WTC11 (cell line): Measurements from ENCODE around the gene REPIN1. TPM values are rescaled to one million over a fixed set of nuclear protein-coding genes. Genes with fewer than 3 reads are reported as not detected.

Experiments
- ATAC-seq: fragments of 200-7000 bp; cut with Tn5 transposase; 2 replicates; pipeline ENCODE4 v1.10.0; 2021; ENCODE audit warnings: mild to moderate bottlenecking, moderate library complexity
- CTCF ChIA-PET: fragments of 300-600 bp; sonication (Branson Sonifier 250); formaldehyde crosslinking; loops from one replicate; lab custom pipeline; 2021; ENCODE audit warnings: antibody characterized with exemption; lab: Charles Lee
- POLR2A ChIA-PET: fragments of 350-600 bp; sonication (Branson Sonifier 250); formaldehyde crosslinking; loops from one replicate; lab custom pipeline; 2021; ENCODE audit warnings: antibody characterized with exemption; lab: Charles Lee
- DNase-seq: peaks from one replicate; pipeline ENCODE4 v3.0.0; 2021; ENCODE audit warnings: low spot score
- H3K27ac Mint-ChIP-seq: 2 replicates; pipeline ENCODE4 v1.8.0; 2021; ENCODE audit warnings: mixed read lengths
- H3K27me3 Mint-ChIP-seq: 2 replicates; pipeline ENCODE4 v1.8.0; 2021; ENCODE audit warnings: low read depth, mild to moderate bottlenecking, moderate library complexity, mixed read lengths
- H3K36me3 Mint-ChIP-seq: 2 replicates; pipeline ENCODE4 v1.8.0; 2021; ENCODE audit warnings: mixed read lengths
- H3K4me1 Mint-ChIP-seq: 2 replicates; pipeline ENCODE4 v1.8.0; 2022; ENCODE audit warnings: mixed read lengths
- H3K4me3 Mint-ChIP-seq: 2 replicates; pipeline ENCODE4 v1.8.0; 2021; ENCODE audit warnings: mild to moderate bottlenecking, moderate library complexity, mixed read lengths
- H3K9me3 Mint-ChIP-seq: 2 replicates; pipeline ENCODE4 v1.8.0; 2021; ENCODE audit warnings: mixed read lengths
- GABPB1 ChIP-seq: sonication (generic); formaldehyde crosslinking; IDR thresholded peaks from 2 replicates; pipeline ENCODE4 v1.8.1; 2023; ENCODE audit warnings: mild to moderate bottlenecking, missing genetic modification reagents
- GRHL2 ChIP-seq: fragments of 250-450 bp; sonication (Bioruptor Pico); IDR thresholded peaks from 2 replicates; pipeline ENCODE4 v1.8.0; 2022; ENCODE audit warnings: mild to moderate bottlenecking, moderate library complexity; ENCODE audit not compliant: insufficient replicate concordance, severe bottlenecking
- IRF2 ChIP-seq: sonication (generic); formaldehyde crosslinking; IDR thresholded peaks from 2 replicates; pipeline ENCODE4 v1.8.0; 2022; ENCODE audit warnings: low read depth, missing genetic modification reagents, borderline replicate concordance
- KAT7 ChIP-seq: sonication (generic); formaldehyde crosslinking; IDR thresholded peaks from 2 replicates; pipeline ENCODE4 v1.8.1; 2023; ENCODE audit warnings: missing genetic modification reagents, mild to moderate bottlenecking, borderline replicate concordance
- MXD4 ChIP-seq: fragments of 250-450 bp; sonication (Bioruptor Pico); IDR thresholded peaks from 2 replicates; pipeline ENCODE4 v1.8.0; 2021; ENCODE audit warnings: mild to moderate bottlenecking, moderate library complexity, borderline replicate concordance
- MYBL2 ChIP-seq: sonication (generic); formaldehyde crosslinking; IDR thresholded peaks from 2 replicates; pipeline ENCODE4 v1.8.1; 2023; ENCODE audit warnings: mild to moderate bottlenecking, moderate library complexity, missing genetic modification reagents
- NR2C2 ChIP-seq: sonication (generic); formaldehyde crosslinking; IDR thresholded peaks from 2 replicates; pipeline ENCODE4 v1.8.0; 2022; ENCODE audit warnings: mild to moderate bottlenecking, missing genetic modification reagents
- NR3C1 ChIP-seq: sonication (generic); formaldehyde crosslinking; conservative IDR thresholded peaks from 2 replicates; pipeline ENCODE4 v1.8.1; 2023; ENCODE audit warnings: low read depth, mild to moderate bottlenecking, missing genetic modification reagents
- SP1 ChIP-seq: sonication (generic); formaldehyde crosslinking; conservative IDR thresholded peaks from 2 replicates; pipeline ENCODE4 v1.8.1; 2022; ENCODE audit warnings: missing genetic modification reagents
- ZNF263 ChIP-seq: sonication (generic); formaldehyde crosslinking; IDR thresholded peaks from 2 replicates; pipeline ENCODE4 v1.8.1; 2022; ENCODE audit warnings: low read depth, mild to moderate bottlenecking, moderate library complexity, missing genetic modification reagents
- ZNF396 ChIP-seq: fragments of 250-450 bp; sonication (Bioruptor Pico); IDR thresholded peaks from 2 replicates; pipeline ENCODE4 v1.8.0; 2021; ENCODE audit warnings: mild to moderate bottlenecking, moderate library complexity, borderline replicate concordance
- ZNF416 ChIP-seq: fragments of 250-450 bp; sonication (Bioruptor Pico); IDR thresholded peaks from 2 replicates; pipeline ENCODE4 v1.9.0; 2021; ENCODE audit warnings: mild to moderate bottlenecking, inconsistent platforms
- total RNA-seq: library from RNA; stranded (reverse); gene quantifications from 3 replicates; pipeline ENCODE4 v1.2.3, GENCODE V29; 2021
- TF ChIP-seq, protein P1 (sequence below): sonication (generic); formaldehyde crosslinking; conservative IDR thresholded peaks from 2 replicates; pipeline ENCODE4 v1.8.1; 2022; ENCODE audit warnings: mild to moderate bottlenecking, missing genetic modification reagents
- TF ChIP-seq, protein P2 (sequence below): fragments of 250-450 bp; sonication (Bioruptor Pico); IDR thresholded peaks from 2 replicates; pipeline ENCODE4 v1.9.0; 2021; ENCODE audit warnings: mild to moderate bottlenecking
- TF ChIP-seq, protein P3 (sequence below): sonication (generic); formaldehyde crosslinking; IDR thresholded peaks from 2 replicates; pipeline ENCODE4 v1.8.1; 2022; ENCODE audit warnings: low read depth, mild to moderate bottlenecking, moderate library complexity, missing genetic modification reagents, borderline replicate concordance
- TF ChIP-seq, protein P4 (sequence below): sonication (generic); formaldehyde crosslinking; IDR thresholded peaks from 2 replicates; pipeline ENCODE4 v1.8.1; 2023; ENCODE audit warnings: mild to moderate bottlenecking, missing genetic modification reagents, moderate library complexity
- TF ChIP-seq, protein P5 (sequence below): sonication (generic); formaldehyde crosslinking; IDR thresholded peaks from 2 replicates; pipeline ENCODE4 v1.8.1; 2022; ENCODE audit warnings: low read depth, missing genetic modification reagents, borderline replicate concordance
- TF ChIP-seq, protein P6 (sequence below): fragments of 200-600 bp; IDR thresholded peaks from 2 replicates; pipeline ENCODE4 v1.8.0; 2022; ENCODE audit warnings: antibody characterized with exemption
- TF ChIP-seq, protein P7 (sequence below): sonication (generic); formaldehyde crosslinking; IDR thresholded peaks from 2 replicates; pipeline ENCODE4 v1.8.0; 2022; ENCODE audit warnings: mild to moderate bottlenecking, missing genetic modification reagents
- TF ChIP-seq, protein P8 (sequence below): sonication (generic); formaldehyde crosslinking; IDR thresholded peaks from 2 replicates; pipeline ENCODE4 v1.8.1; 2023; ENCODE audit warnings: mild to moderate bottlenecking, missing genetic modification reagents
- TF ChIP-seq, protein P9 (sequence below): sonication (generic); formaldehyde crosslinking; conservative IDR thresholded peaks from 2 replicates; pipeline ENCODE4 v1.8.1; 2023; ENCODE audit warnings: mild to moderate bottlenecking, low read depth, missing genetic modification reagents, moderate library complexity

Gene REPIN1
- total RNA-seq, 1 experiment from 2014 or later, result 130 TPM

DNA sequence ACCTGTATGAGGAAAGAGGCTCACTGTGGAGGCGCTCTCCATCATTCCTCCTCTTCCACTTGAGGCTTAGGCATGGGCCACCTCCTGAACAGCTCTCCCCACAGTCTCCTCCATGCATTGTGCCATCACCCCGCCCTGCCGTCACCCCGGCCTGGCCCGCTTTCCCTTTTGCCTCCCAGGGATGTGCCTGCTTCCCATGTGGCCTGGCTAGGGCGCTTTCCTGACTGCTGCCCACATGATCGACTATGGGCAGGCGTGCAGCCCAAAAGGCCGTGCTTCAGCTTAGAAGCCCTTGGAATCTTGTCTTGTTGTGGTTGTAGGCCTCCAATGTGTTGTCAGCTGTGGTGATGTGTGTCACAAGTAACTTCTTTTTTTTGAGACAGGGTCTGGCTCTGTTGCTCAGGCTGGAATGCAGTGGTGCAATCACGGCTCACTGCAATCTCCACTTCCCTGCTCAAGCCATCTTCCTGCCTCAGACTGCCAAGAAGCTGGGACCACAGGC, 43.5 kb upstream of the REPIN1 start:
- DNase-seq, result no peak
- TF ChIP-seq NR3C1 (CRISPR knock-in tag), result no peak
- TF ChIP-seq MXD4 (CRISPR knock-in tag), result no peak
- TF ChIP-seq MYBL2 (CRISPR knock-in tag), result no peak
- TF ChIP-seq ZNF263 (CRISPR knock-in tag), result no peak
- TF ChIP-seq, protein P1, sequence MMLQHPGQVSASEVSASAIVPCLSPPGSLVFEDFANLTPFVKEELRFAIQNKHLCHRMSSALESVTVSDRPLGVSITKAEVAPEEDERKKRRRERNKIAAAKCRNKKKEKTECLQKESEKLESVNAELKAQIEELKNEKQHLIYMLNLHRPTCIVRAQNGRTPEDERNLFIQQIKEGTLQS (CRISPR knock-in tag), result no peak
- no peak for TF ChIP-seq SP1
- TF ChIP-seq, all 79 proteins: peak for 0
- CTCF ChIA-PET, result interaction anchor here (0.6 to 1.5 kb wide), 2 partner anchors 9 to 10 kb away, joined by 5 read pairs; no protein-coding TSS in a partner anchor
- Mint-ChIP-seq H3K9me3 (no peaks in the 10 kb centered on the region), H3K27ac (peak overlapping the region; percentile 25; the same call in 1 of the 2 replicates), H3K4me3 (peak overlapping the region; percentile 91), H3K27me3 (peaks cover 14% of the 10 kb centered on the region), H3K4me1 (peaks cover 64% of the 10 kb centered on the region), H3K36me3 (peaks cover 27% of the 10 kb centered on the region)
- POLR2A ChIA-PET, result no interaction called here
- ATAC-seq, result no peak

DNA sequence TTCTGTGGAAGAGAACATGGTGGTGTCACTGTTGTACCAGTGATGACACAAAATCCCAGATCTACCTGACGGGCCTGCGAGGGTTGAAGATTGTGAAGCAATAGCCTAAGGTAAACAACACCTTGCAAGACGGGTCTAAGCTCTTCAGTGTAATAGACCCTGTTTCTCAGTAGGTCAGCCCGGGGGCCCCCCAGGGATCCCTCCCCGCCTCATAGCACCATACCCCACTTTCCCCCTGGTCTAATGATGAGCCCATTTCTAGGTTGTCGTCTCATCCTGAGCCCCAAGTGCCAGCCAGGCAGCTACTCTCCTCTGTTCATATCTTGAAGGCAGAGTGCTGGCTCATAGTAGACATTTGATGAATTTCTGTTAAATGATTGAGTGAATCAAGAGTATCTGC, 42.7 kb upstream of the REPIN1 start:
- CTCF ChIA-PET, result interaction anchor here (0.6 to 1.5 kb wide), 2 partner anchors 9 kb away, joined by 5 read pairs; no protein-coding TSS in a partner anchor
- no peak overlapping the region for H3K4me3 Mint-ChIP-seq
- no peaks in the 10 kb centered on the region for H3K9me3 Mint-ChIP-seq
- DNase-seq, result no peak
- POLR2A ChIA-PET, result no interaction called here
- H3K27me3 Mint-ChIP-seq, result peaks cover 14% of the 10 kb centered on the region
- ATAC-seq, result no peak
- H3K36me3 Mint-ChIP-seq, result peaks cover 27% of the 10 kb centered on the region
- H3K4me1 Mint-ChIP-seq, result peaks cover 63% of the 10 kb centered on the region
- H3K27ac Mint-ChIP-seq, result no peak overlapping the region
- TF ChIP-seq, protein P2, sequence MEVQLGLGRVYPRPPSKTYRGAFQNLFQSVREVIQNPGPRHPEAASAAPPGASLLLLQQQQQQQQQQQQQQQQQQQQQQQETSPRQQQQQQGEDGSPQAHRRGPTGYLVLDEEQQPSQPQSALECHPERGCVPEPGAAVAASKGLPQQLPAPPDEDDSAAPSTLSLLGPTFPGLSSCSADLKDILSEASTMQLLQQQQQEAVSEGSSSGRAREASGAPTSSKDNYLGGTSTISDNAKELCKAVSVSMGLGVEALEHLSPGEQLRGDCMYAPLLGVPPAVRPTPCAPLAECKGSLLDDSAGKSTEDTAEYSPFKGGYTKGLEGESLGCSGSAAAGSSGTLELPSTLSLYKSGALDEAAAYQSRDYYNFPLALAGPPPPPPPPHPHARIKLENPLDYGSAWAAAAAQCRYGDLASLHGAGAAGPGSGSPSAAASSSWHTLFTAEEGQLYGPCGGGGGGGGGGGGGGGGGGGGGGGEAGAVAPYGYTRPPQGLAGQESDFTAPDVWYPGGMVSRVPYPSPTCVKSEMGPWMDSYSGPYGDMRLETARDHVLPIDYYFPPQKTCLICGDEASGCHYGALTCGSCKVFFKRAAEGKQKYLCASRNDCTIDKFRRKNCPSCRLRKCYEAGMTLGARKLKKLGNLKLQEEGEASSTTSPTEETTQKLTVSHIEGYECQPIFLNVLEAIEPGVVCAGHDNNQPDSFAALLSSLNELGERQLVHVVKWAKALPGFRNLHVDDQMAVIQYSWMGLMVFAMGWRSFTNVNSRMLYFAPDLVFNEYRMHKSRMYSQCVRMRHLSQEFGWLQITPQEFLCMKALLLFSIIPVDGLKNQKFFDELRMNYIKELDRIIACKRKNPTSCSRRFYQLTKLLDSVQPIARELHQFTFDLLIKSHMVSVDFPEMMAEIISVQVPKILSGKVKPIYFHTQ (CRISPR knock-in tag), result no peak
- TF ChIP-seq, protein P3, sequence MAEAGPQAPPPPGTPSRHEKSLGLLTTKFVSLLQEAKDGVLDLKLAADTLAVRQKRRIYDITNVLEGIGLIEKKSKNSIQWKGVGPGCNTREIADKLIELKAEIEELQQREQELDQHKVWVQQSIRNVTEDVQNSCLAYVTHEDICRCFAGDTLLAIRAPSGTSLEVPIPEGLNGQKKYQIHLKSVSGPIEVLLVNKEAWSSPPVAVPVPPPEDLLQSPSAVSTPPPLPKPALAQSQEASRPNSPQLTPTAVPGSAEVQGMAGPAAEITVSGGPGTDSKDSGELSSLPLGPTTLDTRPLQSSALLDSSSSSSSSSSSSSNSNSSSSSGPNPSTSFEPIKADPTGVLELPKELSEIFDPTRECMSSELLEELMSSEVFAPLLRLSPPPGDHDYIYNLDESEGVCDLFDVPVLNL (CRISPR knock-in tag), result no peak
- TF ChIP-seq GABPB1 (CRISPR knock-in tag), result no peak
- no peak for TF ChIP-seq KAT7 (CRISPR knock-in tag)
- TF ChIP-seq ZNF396 (CRISPR knock-in tag), result no peak
- no peak for TF ChIP-seq GRHL2
- TF ChIP-seq, protein P4, sequence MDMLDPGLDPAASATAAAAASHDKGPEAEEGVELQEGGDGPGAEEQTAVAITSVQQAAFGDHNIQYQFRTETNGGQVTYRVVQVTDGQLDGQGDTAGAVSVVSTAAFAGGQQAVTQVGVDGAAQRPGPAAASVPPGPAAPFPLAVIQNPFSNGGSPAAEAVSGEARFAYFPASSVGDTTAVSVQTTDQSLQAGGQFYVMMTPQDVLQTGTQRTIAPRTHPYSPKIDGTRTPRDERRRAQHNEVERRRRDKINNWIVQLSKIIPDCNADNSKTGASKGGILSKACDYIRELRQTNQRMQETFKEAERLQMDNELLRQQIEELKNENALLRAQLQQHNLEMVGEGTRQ, result no peak
- TF ChIP-seq, protein P5, sequence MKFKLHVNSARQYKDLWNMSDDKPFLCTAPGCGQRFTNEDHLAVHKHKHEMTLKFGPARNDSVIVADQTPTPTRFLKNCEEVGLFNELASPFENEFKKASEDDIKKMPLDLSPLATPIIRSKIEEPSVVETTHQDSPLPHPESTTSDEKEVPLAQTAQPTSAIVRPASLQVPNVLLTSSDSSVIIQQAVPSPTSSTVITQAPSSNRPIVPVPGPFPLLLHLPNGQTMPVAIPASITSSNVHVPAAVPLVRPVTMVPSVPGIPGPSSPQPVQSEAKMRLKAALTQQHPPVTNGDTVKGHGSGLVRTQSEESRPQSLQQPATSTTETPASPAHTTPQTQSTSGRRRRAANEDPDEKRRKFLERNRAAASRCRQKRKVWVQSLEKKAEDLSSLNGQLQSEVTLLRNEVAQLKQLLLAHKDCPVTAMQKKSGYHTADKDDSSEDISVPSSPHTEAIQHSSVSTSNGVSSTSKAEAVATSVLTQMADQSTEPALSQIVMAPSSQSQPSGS, result no peak
- TF ChIP-seq, protein P6, sequence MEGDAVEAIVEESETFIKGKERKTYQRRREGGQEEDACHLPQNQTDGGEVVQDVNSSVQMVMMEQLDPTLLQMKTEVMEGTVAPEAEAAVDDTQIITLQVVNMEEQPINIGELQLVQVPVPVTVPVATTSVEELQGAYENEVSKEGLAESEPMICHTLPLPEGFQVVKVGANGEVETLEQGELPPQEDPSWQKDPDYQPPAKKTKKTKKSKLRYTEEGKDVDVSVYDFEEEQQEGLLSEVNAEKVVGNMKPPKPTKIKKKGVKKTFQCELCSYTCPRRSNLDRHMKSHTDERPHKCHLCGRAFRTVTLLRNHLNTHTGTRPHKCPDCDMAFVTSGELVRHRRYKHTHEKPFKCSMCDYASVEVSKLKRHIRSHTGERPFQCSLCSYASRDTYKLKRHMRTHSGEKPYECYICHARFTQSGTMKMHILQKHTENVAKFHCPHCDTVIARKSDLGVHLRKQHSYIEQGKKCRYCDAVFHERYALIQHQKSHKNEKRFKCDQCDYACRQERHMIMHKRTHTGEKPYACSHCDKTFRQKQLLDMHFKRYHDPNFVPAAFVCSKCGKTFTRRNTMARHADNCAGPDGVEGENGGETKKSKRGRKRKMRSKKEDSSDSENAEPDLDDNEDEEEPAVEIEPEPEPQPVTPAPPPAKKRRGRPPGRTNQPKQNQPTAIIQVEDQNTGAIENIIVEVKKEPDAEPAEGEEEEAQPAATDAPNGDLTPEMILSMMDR, result no peak
- TF ChIP-seq, protein P7, sequence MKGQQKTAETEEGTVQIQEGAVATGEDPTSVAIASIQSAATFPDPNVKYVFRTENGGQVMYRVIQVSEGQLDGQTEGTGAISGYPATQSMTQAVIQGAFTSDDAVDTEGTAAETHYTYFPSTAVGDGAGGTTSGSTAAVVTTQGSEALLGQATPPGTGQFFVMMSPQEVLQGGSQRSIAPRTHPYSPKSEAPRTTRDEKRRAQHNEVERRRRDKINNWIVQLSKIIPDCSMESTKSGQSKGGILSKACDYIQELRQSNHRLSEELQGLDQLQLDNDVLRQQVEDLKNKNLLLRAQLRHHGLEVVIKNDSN, result no peak
- no peak for TF ChIP-seq ZNF416 (CRISPR knock-in tag)
- TF ChIP-seq, protein P8, sequence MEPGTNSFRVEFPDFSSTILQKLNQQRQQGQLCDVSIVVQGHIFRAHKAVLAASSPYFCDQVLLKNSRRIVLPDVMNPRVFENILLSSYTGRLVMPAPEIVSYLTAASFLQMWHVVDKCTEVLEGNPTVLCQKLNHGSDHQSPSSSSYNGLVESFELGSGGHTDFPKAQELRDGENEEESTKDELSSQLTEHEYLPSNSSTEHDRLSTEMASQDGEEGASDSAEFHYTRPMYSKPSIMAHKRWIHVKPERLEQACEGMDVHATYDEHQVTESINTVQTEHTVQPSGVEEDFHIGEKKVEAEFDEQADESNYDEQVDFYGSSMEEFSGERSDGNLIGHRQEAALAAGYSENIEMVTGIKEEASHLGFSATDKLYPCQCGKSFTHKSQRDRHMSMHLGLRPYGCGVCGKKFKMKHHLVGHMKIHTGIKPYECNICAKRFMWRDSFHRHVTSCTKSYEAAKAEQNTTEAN (CRISPR knock-in tag), result no peak
- TF ChIP-seq NR2C2, result no peak
- TF ChIP-seq, protein P9, sequence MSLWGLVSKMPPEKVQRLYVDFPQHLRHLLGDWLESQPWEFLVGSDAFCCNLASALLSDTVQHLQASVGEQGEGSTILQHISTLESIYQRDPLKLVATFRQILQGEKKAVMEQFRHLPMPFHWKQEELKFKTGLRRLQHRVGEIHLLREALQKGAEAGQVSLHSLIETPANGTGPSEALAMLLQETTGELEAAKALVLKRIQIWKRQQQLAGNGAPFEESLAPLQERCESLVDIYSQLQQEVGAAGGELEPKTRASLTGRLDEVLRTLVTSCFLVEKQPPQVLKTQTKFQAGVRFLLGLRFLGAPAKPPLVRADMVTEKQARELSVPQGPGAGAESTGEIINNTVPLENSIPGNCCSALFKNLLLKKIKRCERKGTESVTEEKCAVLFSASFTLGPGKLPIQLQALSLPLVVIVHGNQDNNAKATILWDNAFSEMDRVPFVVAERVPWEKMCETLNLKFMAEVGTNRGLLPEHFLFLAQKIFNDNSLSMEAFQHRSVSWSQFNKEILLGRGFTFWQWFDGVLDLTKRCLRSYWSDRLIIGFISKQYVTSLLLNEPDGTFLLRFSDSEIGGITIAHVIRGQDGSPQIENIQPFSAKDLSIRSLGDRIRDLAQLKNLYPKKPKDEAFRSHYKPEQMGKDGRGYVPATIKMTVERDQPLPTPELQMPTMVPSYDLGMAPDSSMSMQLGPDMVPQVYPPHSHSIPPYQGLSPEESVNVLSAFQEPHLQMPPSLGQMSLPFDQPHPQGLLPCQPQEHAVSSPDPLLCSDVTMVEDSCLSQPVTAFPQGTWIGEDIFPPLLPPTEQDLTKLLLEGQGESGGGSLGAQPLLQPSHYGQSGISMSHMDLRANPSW, result no peak
- TF ChIP-seq IRF2, result no peak
